ENCODE data around the gene ADH6.

ADH6 gene

GRCh38 chr4:99157478-99157935 is 61.5 kb downstream of the ADH6 start:
- Histone ChIP-seq H3K4me1 (ENCODE audit: control insufficient read depth in 1 of 2, insufficient read depth in 1 of 2, low read depth in 1 of 2, low read length in 1 of 2) (no peaks in the 10 kb centered on the region), H3K4me3 (ENCODE audit: low read depth in 1 of 2, low read length in 1 of 2) (no peak overlapping the region), H3K9me3 (no peaks in the 10 kb centered on the region), H3K27me3 (no peaks in the 10 kb centered on the region), H3K27ac (no peak overlapping the region), H3K36me3 (no peaks in the 10 kb centered on the region)
- TF ChIP-seq CTCF (IDR thresholded peaks at IDR 0.05) = no peak

- H3K27ac ChIP-seq = no peak overlapping the region
- no peaks in the 10 kb centered on the region for H3K4me1 ChIP-seq (ENCODE audit: control insufficient read depth in 1 of 2, insufficient read depth in 1 of 2, low read depth in 1 of 2, low read length in 1 of 2)
- H3K36me3 ChIP-seq = no peaks in the 10 kb centered on the region
- H3K4me3 ChIP-seq (ENCODE audit: low read depth in 1 of 2, low read length in 1 of 2) = no peak overlapping the region
- TF ChIP-seq CTCF (IDR thresholded peaks at IDR 0.05) = no peak
- no peaks in the 10 kb centered on the region for H3K27me3 ChIP-seq
- H3K9me3 ChIP-seq = no peaks in the 10 kb centered on the region
These were observed 62.1 kb downstream of the ADH6 start for GRCh38 chr4:99156992-99157391.

GRCh38 chr4:99154658-99155342 is 64.2 kb downstream of the ADH6 start:
- TF ChIP-seq CTCF (IDR thresholded peaks at IDR 0.05) = no peak
- H3K27me3 ChIP-seq = no peaks in the 10 kb centered on the region
- no peaks in the 10 kb centered on the region for H3K36me3 ChIP-seq
- no peak overlapping the region for H3K4me3 ChIP-seq (ENCODE audit: low read depth in 1 of 2, low read length in 1 of 2)
- H3K9me3 ChIP-seq = no peaks in the 10 kb centered on the region
- H3K27ac ChIP-seq = no peak overlapping the region
- H3K4me1 ChIP-seq (ENCODE audit: control insufficient read depth in 1 of 2, insufficient read depth in 1 of 2, low read depth in 1 of 2, low read length in 1 of 2) = no peaks in the 10 kb centered on the region
